IMR-90 (cell line): ENCODE results near the gene MAGI2. TPM values are rescaled to one million over a fixed set of nuclear protein-coding genes. Genes with fewer than 3 reads are reported as not detected.

Source experiments
- ATAC-seq: fragments of 200-7000 bp; cut with Tn5 transposase; 2 replicates; pipeline ENCODE4 v1.9.1; 2020; ENCODE audit warnings: low read depth, mild to moderate bottlenecking, moderate library complexity
- BruUV-seq: library from RNA; stranded (reverse); fragments of 400-500 nt; replicated peaks from 2 replicates; lab custom pipeline; 2021; lab: Mats Ljungman, UMichigan
- CTCF ChIA-PET: fragments of 300-600 bp; formaldehyde crosslinking; extraction: SDS; loops from one replicate; lab custom pipeline; 2021; ENCODE audit warnings: antibody characterized with exemption; lab: Yijun Ruan, JAX
- POLR2A ChIA-PET: fragments of 300-600 bp; sonication (Branson Sonifier 250); formaldehyde crosslinking; loops from one replicate; lab custom pipeline; 2022; ENCODE audit warnings: antibody characterized with exemption; ENCODE audit not compliant: unreplicated experiment; lab: Charles Lee
- DNase-seq: peaks from one replicate; pipeline ENCODE4 v3.0.0; 2013
- H2AFZ ChIP-seq: replicated peaks from 2 replicates; pipeline ENCODE3; 2013; ENCODE audit warnings: low read length, mild to moderate bottlenecking; ENCODE audit not compliant: poor library complexity
- H2AK5ac ChIP-seq: 2 replicates; pipeline ENCODE4 v1.6.1; 2013; ENCODE audit warnings: low read depth, low read length, inconsistent platforms
- H2AK9ac ChIP-seq: replicated peaks from 2 replicates; pipeline ENCODE3; 2013; ENCODE audit warnings: mild to moderate bottlenecking, low read depth, low read length, moderate library complexity; ENCODE audit not compliant: poor library complexity
- H2BK120ac ChIP-seq: 2 replicates; pipeline ENCODE4 v1.6.1; 2013; ENCODE audit warnings: low read depth, low read length, inconsistent platforms
- H2BK15ac ChIP-seq: 3 replicates; pipeline ENCODE4 v1.6.1; 2013; ENCODE audit warnings: low read depth, low read length, inconsistent platforms
- H2BK20ac ChIP-seq: 2 replicates; pipeline ENCODE4 v1.6.1; 2013; ENCODE audit warnings: low read depth, mild to moderate bottlenecking, inconsistent platforms, low read length, moderate library complexity
- H2BK5ac ChIP-seq: 2 replicates; pipeline ENCODE4 v1.6.1; 2013; ENCODE audit warnings: mild to moderate bottlenecking, low read depth, low read length, inconsistent platforms; ENCODE audit not compliant: poor library complexity, severe bottlenecking
- H3K14ac ChIP-seq: replicated peaks from 2 replicates; pipeline ENCODE4 v1.6.1; 2013; ENCODE audit warnings: low read depth, low read length, inconsistent platforms
- H3K18ac ChIP-seq: 2 replicates; pipeline ENCODE4 v1.6.1; 2013; ENCODE audit warnings: low read depth, low read length, control low read depth
- H3K23ac ChIP-seq: 2 replicates; pipeline ENCODE4 v1.6.1; 2013; ENCODE audit warnings: low read depth, low read length, inconsistent platforms
- H3K27ac ChIP-seq: 2 replicates; pipeline ENCODE4 v1.5.1; 2013; ENCODE audit warnings: mild to moderate bottlenecking, control low read depth, low read length; ENCODE audit not compliant: insufficient read depth
- H3K27me3 ChIP-seq: 2 replicates; pipeline ENCODE4 v1.6.1; 2013; ENCODE audit warnings: low read length; ENCODE audit not compliant: control insufficient read depth, insufficient read depth
- H3K36me3 ChIP-seq: 2 replicates; pipeline ENCODE4 v1.6.1; 2013; ENCODE audit warnings: low read length, mixed read lengths; ENCODE audit not compliant: control insufficient read depth, insufficient read depth
- H3K4ac ChIP-seq: 2 replicates; pipeline ENCODE4 v1.6.1; 2013; ENCODE audit warnings: low read depth, low read length, inconsistent platforms
- H3K4me1 ChIP-seq: 2 replicates; pipeline ENCODE4 v1.6.1; 2013; ENCODE audit warnings: low read length, mixed read lengths; ENCODE audit not compliant: control insufficient read depth, insufficient read depth
- H3K4me2 ChIP-seq: 2 replicates; pipeline ENCODE4 v1.6.1; 2013; ENCODE audit warnings: low read depth, mild to moderate bottlenecking, control low read depth, low read length, moderate library complexity
- H3K4me3 ChIP-seq: 2 replicates; pipeline ENCODE4 v1.5.1; 2013; ENCODE audit warnings: low read depth, mild to moderate bottlenecking, control low read depth, low read length, moderate library complexity; ENCODE audit not compliant: insufficient read depth
- H3K56ac ChIP-seq: 2 replicates; pipeline ENCODE4 v1.6.1; 2013; ENCODE audit warnings: low read length, inconsistent platforms; ENCODE audit not compliant: insufficient read depth; ENCODE audit errors: extremely low read depth
- H3K79me1 ChIP-seq, 2 experiments: 2 replicates each; pipeline ENCODE4 v1.6.1; 2013; ENCODE audit warnings: low read length in 2 of 2, inconsistent platforms in 1 of 2, low read depth in 1 of 2
- H3K9ac ChIP-seq: 2 replicates; pipeline ENCODE4 v1.6.1; 2013; ENCODE audit warnings: low read depth, low read length, control low read depth
- H3K9me1 ChIP-seq: 2 replicates; pipeline ENCODE4 v1.6.1; 2013; ENCODE audit warnings: low read length, inconsistent platforms; ENCODE audit not compliant: insufficient read depth
- H3K9me3 ChIP-seq: 2 replicates; pipeline ENCODE4 v1.6.1; 2013; ENCODE audit warnings: low read length; ENCODE audit not compliant: control insufficient read depth, insufficient read depth
- H4K20me1 ChIP-seq: 2 replicates; pipeline ENCODE4 v1.6.1; 2013; ENCODE audit warnings: low read length, inconsistent platforms; ENCODE audit not compliant: insufficient read depth
- H4K5ac ChIP-seq: 2 replicates; pipeline ENCODE4 v1.6.1; 2013; ENCODE audit warnings: mild to moderate bottlenecking, low read depth, low read length, control low read depth
- H4K8ac ChIP-seq, 2 experiments: 2 replicates each; pipeline ENCODE4 v1.6.1; 2013; ENCODE audit warnings: low read depth in 2 of 2, low read length in 2 of 2, control low read depth in 1 of 2, inconsistent platforms in 1 of 2
- H4K91ac ChIP-seq: 2 replicates; pipeline ENCODE4 v1.6.1; 2013; ENCODE audit warnings: low read depth, low read length, inconsistent platforms; ENCODE audit not compliant: insufficient read depth
- BHLHE40 ChIP-seq: fragments of 150-350 bp; IDR thresholded peaks from 2 replicates; pipeline ENCODE4 v1.6.1; 2016; ENCODE audit warnings: mild to moderate bottlenecking, low read depth, low read length
- CEBPB ChIP-seq: IDR thresholded peaks from 2 replicates; pipeline ENCODE4 v1.6.1; 2012; ENCODE audit warnings: low read depth, low read length, improper control_type of control experiment
- CHD1 ChIP-seq: IDR thresholded peaks from 2 replicates; pipeline ENCODE4 v1.6.1; 2012; ENCODE audit warnings: low read depth, low read length, improper control_type of control experiment
- CTCF ChIP-seq: conservative IDR thresholded peaks from 2 replicates; pipeline ENCODE4 v1.5.1; 2012; ENCODE audit warnings: mild to moderate bottlenecking, low read depth, low read length, improper control_type of control experiment
- ELK1 ChIP-seq: fragments of 150-350 bp; IDR thresholded peaks from 2 replicates; pipeline ENCODE4 v1.6.1; 2016; ENCODE audit warnings: low read depth, mild to moderate bottlenecking, low read length, moderate library complexity, borderline replicate concordance
- FOS ChIP-seq: fragments of 150-350 bp; IDR thresholded peaks from 2 replicates; pipeline ENCODE4 v1.6.1; 2016; ENCODE audit warnings: low read depth, low read length
- MAFK ChIP-seq: IDR thresholded peaks from 2 replicates; pipeline ENCODE4 v1.6.1; 2012; ENCODE audit warnings: low read depth, low read length, improper control_type of control experiment
- MAZ ChIP-seq: IDR thresholded peaks from 2 replicates; pipeline ENCODE4 v1.6.1; 2012; ENCODE audit warnings: low read depth, mild to moderate bottlenecking, low read length, improper control_type of control experiment, moderate library complexity, borderline replicate concordance
- MXI1 ChIP-seq: IDR thresholded peaks from 2 replicates; pipeline ENCODE4 v1.6.1; 2012; ENCODE audit warnings: low read depth, mild to moderate bottlenecking, low read length, moderate library complexity, borderline replicate concordance
- NFE2L2 ChIP-seq: fragments of 150-350 bp; IDR thresholded peaks from 2 replicates; pipeline ENCODE4 v1.6.1; 2016; ENCODE audit warnings: low read depth, mild to moderate bottlenecking, low read length
- POLR2A ChIP-seq: IDR thresholded peaks from 2 replicates; pipeline ENCODE4 v1.6.1; 2012; ENCODE audit warnings: mild to moderate bottlenecking, low read depth, low read length
- RAD21 ChIP-seq: IDR thresholded peaks from 2 replicates; pipeline ENCODE4 v1.6.1; 2012; ENCODE audit warnings: low read length, improper control_type of control experiment
- RCOR1 ChIP-seq: IDR thresholded peaks from 2 replicates; pipeline ENCODE4 v1.6.1; 2012; ENCODE audit warnings: mild to moderate bottlenecking, low read length, improper control_type of control experiment; ENCODE audit not compliant: insufficient replicate concordance
- RFX5 ChIP-seq: IDR thresholded peaks from 2 replicates; pipeline ENCODE4 v1.8.0; 2012; ENCODE audit warnings: low read depth, mild to moderate bottlenecking, low read length, moderate library complexity
- SMC3 ChIP-seq: fragments of 150-350 bp; IDR thresholded peaks from 2 replicates; pipeline ENCODE4 v1.6.1; 2016; ENCODE audit warnings: low read depth, mild to moderate bottlenecking, antibody characterized with exemption, low read length, moderate library complexity
- USF2 ChIP-seq: fragments of 150-350 bp; IDR thresholded peaks from 2 replicates; pipeline ENCODE4 v1.6.1; 2017; ENCODE audit warnings: mild to moderate bottlenecking, antibody characterized with exemption, low read length, low read depth
- WGBS, 2 experiments: methylation state at CpG; one replicate each; pipeline versions ENCODE4 v1.1.5 to v1.1.7; 2013; ENCODE audit warnings: missing lambda C conversion rate in 2 of 2; ENCODE audit not compliant: insufficient read length in 1 of 2; ENCODE audit errors: extremely low coverage in 2 of 2; 5-methylcytosine and 5-hydroxymethylcytosine counted together
- dilution Hi-C: fragments of 300-500 bp; cut with HindIII; formaldehyde crosslinking; loops from one replicate; pipeline ENCODE4 v1.14.3; 2018; ENCODE audit warnings: low sequenced_read_pairs; ENCODE audit not compliant: unreplicated experiment
- in situ Hi-C: fragments of 300-500 bp; cut with MboI; formaldehyde crosslinking; loops from 3 replicates; pipeline ENCODE4 v1.14.3; 2019; ENCODE audit warnings: low sequenced_read_pairs, inconsistent platforms, mixed read lengths
- intact Hi-C: fragments of 100-400 bp; cut with micrococcal nuclease; formaldehyde crosslinking; loops from 2 replicates; pipeline ENCODE4 v1.10.0; 2022
- polyA plus RNA-seq, 3 experiments: library from polyadenylated mRNA; depleted of rRNA; stranded (reverse); fragments of >200 nt; gene quantifications; 2 replicates each; pipeline ENCODE4 v1.2.3, GENCODE V29; 2012; ENCODE audit warnings: low replicate concordance in 1 of 3
- total RNA-seq: library from RNA; depleted of rRNA; stranded (reverse); fragments of >200 nt; gene quantifications from 2 replicates; pipeline ENCODE4 v1.2.3, GENCODE V29; 2012

Gene MAGI2
- total and polyA plus RNA-seq, 2 of the 4 experiments (the other 2 are of a cell fraction): 2.5 to 17.9 TPM

- Histone ChIP-seq H3K14ac (0 out of 2 replicates have a peak overlapping the region, but pooled peaks have one; percentile 3), H2AK5ac (peak overlapping the region; percentile 29), H2AK9ac (no peak overlapping the region), H3K4me1 (peaks cover 9% of the 10 kb centered on the region), H3K4ac (peak overlapping the region; percentile 16; the same call in 1 of the 2 replicates), H2BK5ac (peak overlapping the region; percentile 53), H4K91ac (no peak overlapping the region), H2BK15ac (peak overlapping the region; percentile 50; the same call in 1 of the 3 replicates), H4K20me1 (no peaks in the 10 kb centered on the region), H3K36me3 (no peaks in the 10 kb centered on the region), H3K27ac (no peak overlapping the region), H3K4me3 (no peak overlapping the region), H2BK120ac (peak overlapping the region; percentile 46; the same call in 1 of the 2 replicates), H3K18ac (no peak overlapping the region), H3K56ac (no peak overlapping the region), H3K9ac (no peak overlapping the region), H3K23ac (no peak overlapping the region), H3K9me3 (no peaks in the 10 kb centered on the region), H4K8ac (no peak overlapping the region), H4K5ac (no peak overlapping the region; the same call in 1 of the 2 replicates), H3K27me3 (no peaks in the 10 kb centered on the region), H2BK20ac (peak overlapping the region; percentile 38; the same call in 1 of the 2 replicates), H3K9me1 (no peaks in the 10 kb centered on the region; the same call in 1 of the 2 replicates), H3K4me2 (no peak overlapping the region), H3K79me1 (0 out of 4 replicates have a peak, but pooled peaks cover 0 to 4% of the 10 kb centered on the region in 2 experiments), H2AFZ (peak overlapping the region; percentile 40)
- intact Hi-C loops: no loop called here
- TF ChIP-seq RAD21 (no peak), CHD1 (no peak), ELK1 (no peak), RCOR1 (no peak), FOS (no peak), CTCF (no peak), MAZ (no peak), USF2 (no peak), SMC3 (no peak), NFE2L2 (no peak), MXI1 (no peak), MAFK (no peak), CEBPB (no peak), RFX5 (no peak), POLR2A (no peak), BHLHE40 (no peak)
- ChIA-PET POLR2A (no interaction called here), CTCF (no interaction called here)
- dilution Hi-C loops: no loop called here
- no CpG with 5 or more reads among the region's 3 CpGs for WGBS, 2 experiments
- ATAC-seq (peak; percentile 56), DNase-seq (peak; percentile 75)
- no TSS peak for BruUV-seq
- in situ Hi-C loops: no loop called here
Measured at GRCh38 chr7:78198756-78199155, 1254.7 kb downstream of the MAGI2 start.
